Renal cortex interstitium (tissue), 15 donors: ENCODE data around the gene CADPS2. TPM values are rescaled to one million over a fixed set of nuclear protein-coding genes. Genes with fewer than 3 reads are reported as not detected.
A peak's percentile ranks its signal among the peaks of the same experiment; 100 is the strongest.

Experiments
- DNase-seq, 11 donors: peaks; one replicate each; pipeline ENCODE4 v3.0.0-alpha.2; 2013; ENCODE audit warnings: low read depth in 9 of 11, low spot score in 4 of 11; ENCODE audit errors: extremely low read depth in 1 of 11
- long read RNA-seq, 16 experiments: transcript quantifications; one replicate each; lab custom pipeline, GENCODE V29; 2026
- polyA plus RNA-seq, 3 donors: library from polyadenylated mRNA; unstranded; fragments of 120-200 nt; gene quantifications; one replicate each; pipeline ENCODE4 v1.2.1, GENCODE V29; 2013; ENCODE audit not compliant: insufficient read length in 3 of 3

The CADPS2 gene
- 10 to 100 TPM; 54.7 to 67.2 (median 63.4) TPM for polyA plus RNA-seq
- long read RNA-seq, donor 1, result 0 reads
- long read RNA-seq, donor 2, result 0 reads
- long read RNA-seq, donor 3, result 0 reads
- long read RNA-seq, donor 4, result 0 reads
- long read RNA-seq, donor 5, result 0 reads
- long read RNA-seq, donor 6, result 0 reads
- long read RNA-seq, donor 7, result 0 reads
- long read RNA-seq, donor 8, result 0 reads
- long read RNA-seq, donor 9, result 0 reads
- long read RNA-seq, donor 10, result 0 reads
- long read RNA-seq, donor 11, result 0 reads
- long read RNA-seq, donor 12, result 0 reads
- long read RNA-seq, donor 13, result 0 reads
- long read RNA-seq, donor 14, result 0 reads
- long read RNA-seq, donor 15, result 0 reads
- long read RNA-seq, donor 16, partial matches to known transcripts, result 6 of 6 reads
- long read RNA-seq, donor 16, other reads (novel, unspliced or antisense), result 0 of 6 reads

GRCh38 chr7:122886357-122887081, at the start of gene CADPS2:
CADPS2 (minus strand) TSS chr7:122886460; CDS start chr7:122886337, 123 bp downstream.
- DNase-seq, result peak; percentile 59 to 86 (median 80)

GRCh38 chr7:122935620-122936019, 49.4 kb upstream of the CADPS2 start:
- DNase-seq, result no peak

- no peak for DNase-seq
Measured at GRCh38 chr7:122919643-122920181, 33.5 kb upstream of the CADPS2 start.

GRCh38 chr7:122914812-122915211, 28.6 kb upstream of the CADPS2 start:
- DNase-seq, result no peak

- no peak for DNase-seq
Measured at GRCh38 chr7:122913608-122914007, 27.3 kb upstream of the CADPS2 start.

GRCh38 chr7:122902751-122903495, 16.7 kb upstream of the CADPS2 start:
- no peak for DNase-seq

- DNase-seq, result no peak
Measured at GRCh38 chr7:122901250-122901649, 15.0 kb upstream of the CADPS2 start.

- no peak for DNase-seq
Measured at GRCh38 chr7:122896509-122896908, 10.2 kb upstream of the CADPS2 start.

- no peak for DNase-seq
Measured at GRCh38 chr7:122893486-122893885, 7.2 kb upstream of the CADPS2 start.

- no peak for DNase-seq
Measured at GRCh38 chr7:122889116-122889515, 2.9 kb upstream of the CADPS2 start.

GRCh38 chr7:122887848-122888247, 1.6 kb upstream of the CADPS2 start:
- DNase-seq, result no peak

- DNase-seq, result peak in 10 of 11 donors; percentile 31 to 74 (median 55)
Measured at GRCh38 chr7:122887198-122887597, 938 bp upstream of the CADPS2 start.

GRCh38 chr7:122885583-122886356, 490 bp downstream of the CADPS2 start:
- peak in 7 of 11 donors; percentile 1 to 44 (median 22) for DNase-seq

GRCh38 chr7:122884186-122884585, 2.1 kb downstream of the CADPS2 start:
- DNase-seq, result no peak

GRCh38 chr7:122883049-122883680, 3.1 kb downstream of the CADPS2 start:
- peak in 5 of 11 donors; percentile 4 to 19 (median 12) for DNase-seq

GRCh38 chr7:122881324-122881723, 4.9 kb downstream of the CADPS2 start:
- no peak for DNase-seq

- no peak for DNase-seq
Measured at GRCh38 chr7:122869260-122869659, 17.0 kb downstream of the CADPS2 start.

GRCh38 chr7:122867471-122867980, 18.7 kb downstream of the CADPS2 start:
- no peak for DNase-seq
